Vagina (tissue), 2 donors: ENCODE measurements around the gene POU2F1.

Source experiments
- POLR2AphosphoS5 ChIP-seq, 2 donors: sonication (generic); formaldehyde crosslinking; IDR thresholded peaks; one replicate each; pipeline ENCODE4 v1.9.0; 2017; ENCODE audit warnings: antibody characterized with exemption in 2 of 2, mild to moderate bottlenecking in 2 of 2, low read depth in 1 of 2; ENCODE audit not compliant: insufficient read depth in 1 of 2
- TF ChIP-seq, protein P1 (sequence below), 3 experiments: fragments of 450-650 bp in 2 of 3; fragments of 200-600 bp in 1 of 3; sonication (generic) in 1 of 3; IDR thresholded peaks; one replicate each; pipeline ENCODE4 v1.5.1; 2017 to 2019; ENCODE audit warnings: antibody characterized with exemption in 3 of 3, mild to moderate bottlenecking in 2 of 3, moderate library complexity in 2 of 3

DNA sequence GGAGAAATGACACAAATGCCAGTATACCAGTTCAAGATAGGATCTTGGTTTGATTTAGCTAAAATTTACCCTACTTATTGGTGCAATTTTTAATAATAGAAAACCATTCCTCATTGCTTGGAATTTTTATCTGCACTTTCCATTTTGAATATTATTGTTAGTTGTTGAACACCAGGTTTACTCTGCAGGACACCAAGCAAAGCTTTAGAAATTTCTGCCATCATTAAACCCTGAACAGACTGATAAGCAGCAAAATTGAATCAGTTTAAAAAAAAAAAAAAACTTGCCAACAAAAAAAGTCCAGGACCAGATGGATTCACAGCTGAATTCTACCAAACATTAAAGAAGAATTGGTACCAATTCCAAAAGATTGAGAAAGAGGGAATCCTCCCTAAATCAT, 71.5 kb downstream of the POU2F1 start:
- TF ChIP-seq, protein P1, sequence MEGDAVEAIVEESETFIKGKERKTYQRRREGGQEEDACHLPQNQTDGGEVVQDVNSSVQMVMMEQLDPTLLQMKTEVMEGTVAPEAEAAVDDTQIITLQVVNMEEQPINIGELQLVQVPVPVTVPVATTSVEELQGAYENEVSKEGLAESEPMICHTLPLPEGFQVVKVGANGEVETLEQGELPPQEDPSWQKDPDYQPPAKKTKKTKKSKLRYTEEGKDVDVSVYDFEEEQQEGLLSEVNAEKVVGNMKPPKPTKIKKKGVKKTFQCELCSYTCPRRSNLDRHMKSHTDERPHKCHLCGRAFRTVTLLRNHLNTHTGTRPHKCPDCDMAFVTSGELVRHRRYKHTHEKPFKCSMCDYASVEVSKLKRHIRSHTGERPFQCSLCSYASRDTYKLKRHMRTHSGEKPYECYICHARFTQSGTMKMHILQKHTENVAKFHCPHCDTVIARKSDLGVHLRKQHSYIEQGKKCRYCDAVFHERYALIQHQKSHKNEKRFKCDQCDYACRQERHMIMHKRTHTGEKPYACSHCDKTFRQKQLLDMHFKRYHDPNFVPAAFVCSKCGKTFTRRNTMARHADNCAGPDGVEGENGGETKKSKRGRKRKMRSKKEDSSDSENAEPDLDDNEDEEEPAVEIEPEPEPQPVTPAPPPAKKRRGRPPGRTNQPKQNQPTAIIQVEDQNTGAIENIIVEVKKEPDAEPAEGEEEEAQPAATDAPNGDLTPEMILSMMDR (IDR thresholded peaks at IDR 0.05): no peak
- TF ChIP-seq POLR2AphosphoS5 (IDR thresholded peaks at IDR 0.05; ENCODE audit: insufficient read depth in 1 of 2, low read depth in 1 of 2): no peak
